H9 (cell line): Measurements from ENCODE around the gene SHISA7. TPM values are rescaled to one million over a fixed set of nuclear protein-coding genes. Genes with fewer than 3 reads are reported as not detected.

ENCODE experiments used
- DNase-seq: peaks from one replicate; pipeline ENCODE4 v3.0.0-alpha.2; 2017
- H2AFZ ChIP-seq: one replicate; pipeline ENCODE4 v1.6.1; 2013; ENCODE audit warnings: mild to moderate bottlenecking, low read length, control low read depth, moderate library complexity
- H2AK5ac ChIP-seq: 2 replicates; pipeline ENCODE4 v1.6.1; 2013; ENCODE audit warnings: low read length, control low read depth, mixed read lengths; ENCODE audit not compliant: insufficient read length
- H2BK120ac ChIP-seq: one replicate; pipeline ENCODE4 v1.6.1; 2013; ENCODE audit warnings: low read depth, mild to moderate bottlenecking, low read length, control low read depth, inconsistent platforms; ENCODE audit not compliant: poor library complexity, severe bottlenecking
- H2BK12ac ChIP-seq: 2 replicates; pipeline ENCODE4 v1.6.1; 2013; ENCODE audit warnings: low read length, control low read depth, mixed read lengths, low read depth; ENCODE audit not compliant: insufficient read length
- H2BK15ac ChIP-seq: 2 replicates; pipeline ENCODE4 v1.6.1; 2013; ENCODE audit warnings: low read depth, low read length, control low read depth
- H2BK20ac ChIP-seq: one replicate; pipeline ENCODE4 v1.6.1; 2013; ENCODE audit warnings: low read depth, mild to moderate bottlenecking, low read length, control low read depth, inconsistent platforms; ENCODE audit not compliant: poor library complexity, severe bottlenecking
- H2BK5ac ChIP-seq: 2 replicates; pipeline ENCODE4 v1.6.1; 2013; ENCODE audit warnings: low read length, control low read depth, mixed read lengths; ENCODE audit not compliant: insufficient read length
- H3K14ac ChIP-seq: 2 replicates; pipeline ENCODE4 v1.6.1; 2013; ENCODE audit warnings: low read length, control low read depth; ENCODE audit not compliant: insufficient read depth
- H3K18ac ChIP-seq: 2 replicates; pipeline ENCODE4 v1.6.1; 2013; ENCODE audit warnings: low read depth, mild to moderate bottlenecking, mixed read lengths, low read length, control low read depth; ENCODE audit not compliant: insufficient read length
- H3K23ac ChIP-seq: 2 replicates; pipeline ENCODE4 v1.6.1; 2013; ENCODE audit warnings: low read length, control low read depth, mixed read lengths, low read depth; ENCODE audit not compliant: insufficient read length
- H3K23me2 ChIP-seq: 2 replicates; pipeline ENCODE4 v1.6.1; 2013; ENCODE audit warnings: low read depth, mild to moderate bottlenecking, mixed read lengths, low read length, control low read depth; ENCODE audit not compliant: insufficient read length, poor library complexity, severe bottlenecking
- H3K27ac ChIP-seq: 2 replicates; pipeline ENCODE4 v1.5.1; 2013; ENCODE audit warnings: low read length, control low read depth, mixed read lengths, low read depth; ENCODE audit not compliant: insufficient read length
- H3K27me3 ChIP-seq: 2 replicates; pipeline ENCODE4 v1.6.1; 2013; ENCODE audit warnings: low read length, control low read depth, inconsistent platforms; ENCODE audit not compliant: insufficient read depth
- H3K4ac ChIP-seq: 2 replicates; pipeline ENCODE4 v1.6.1; 2013; ENCODE audit warnings: low read depth, mild to moderate bottlenecking, control low read depth, inconsistent platforms, low read length, moderate library complexity
- H3K4me1 ChIP-seq: 2 replicates; pipeline ENCODE4 v1.6.1; 2013; ENCODE audit warnings: low read length, control low read depth, inconsistent platforms; ENCODE audit not compliant: insufficient read depth
- H3K4me2 ChIP-seq: 2 replicates; pipeline ENCODE4 v1.6.1; 2013; ENCODE audit warnings: low read length, control low read depth, mixed read lengths; ENCODE audit not compliant: insufficient read length, insufficient read depth
- H3K56ac ChIP-seq: 2 replicates; pipeline ENCODE4 v1.6.1; 2013; ENCODE audit warnings: low read depth, mild to moderate bottlenecking, mixed read lengths, low read length, control low read depth; ENCODE audit not compliant: insufficient read length
- H3K79me1 ChIP-seq: 2 replicates; pipeline ENCODE4 v1.6.1; 2013; ENCODE audit warnings: low read depth, mild to moderate bottlenecking, moderate library complexity, low read length, control low read depth, inconsistent platforms; ENCODE audit not compliant: insufficient read depth, poor library complexity, severe bottlenecking
- H3K79me2 ChIP-seq: 2 replicates; pipeline ENCODE4 v1.6.1; 2013; ENCODE audit warnings: low read length, control low read depth, inconsistent platforms; ENCODE audit not compliant: insufficient read depth
- H3K9ac ChIP-seq: 2 replicates; pipeline ENCODE4 v1.6.1; 2013; ENCODE audit warnings: low read length, control low read depth, mixed read lengths; ENCODE audit not compliant: insufficient read length; ENCODE audit errors: extremely low read depth
- H3K9me3 ChIP-seq: one replicate; pipeline ENCODE4 v1.6.1; 2013; ENCODE audit warnings: low read depth, low read length, inconsistent platforms; ENCODE audit not compliant: control insufficient read depth
- H3T11ph ChIP-seq: one replicate; pipeline ENCODE4 v1.6.1; 2013; ENCODE audit warnings: mild to moderate bottlenecking, low read length, control low read depth, inconsistent platforms
- H4K20me1 ChIP-seq: one replicate; pipeline ENCODE4 v1.6.1; 2013; ENCODE audit not compliant: control insufficient read depth, insufficient read length, insufficient read depth
- H4K5ac ChIP-seq: 2 replicates; pipeline ENCODE4 v1.6.1; 2013; ENCODE audit warnings: low read depth, mild to moderate bottlenecking, mixed read lengths, low read length, control low read depth; ENCODE audit not compliant: insufficient read length
- H4K8ac ChIP-seq: replicated peaks from 2 replicates; pipeline ENCODE4 v1.6.1; 2013; ENCODE audit warnings: low read length, control low read depth, mixed read lengths, low read depth; ENCODE audit not compliant: insufficient read length
- H4K91ac ChIP-seq: 2 replicates; pipeline ENCODE4 v1.6.1; 2013; ENCODE audit warnings: low read depth, mild to moderate bottlenecking, moderate library complexity, mixed read lengths, low read length, control low read depth; ENCODE audit not compliant: insufficient read length
- H3K27ac Mint-ChIP-seq, 3 experiments: 2 replicates in 2 of 3; 3 replicates in 1 of 3; pipeline ENCODE4 v1.8.0; 2020 to 2021; ENCODE audit warnings: mixed read lengths in 3 of 3, mild to moderate bottlenecking in 1 of 3, moderate library complexity in 1 of 3
- H3K27me3 Mint-ChIP-seq: 2 replicates; pipeline ENCODE4 v1.8.0; 2021; ENCODE audit warnings: low read depth, mild to moderate bottlenecking, moderate library complexity, mixed read lengths
- H3K36me3 Mint-ChIP-seq, 3 experiments: 2 replicates in 2 of 3; 3 replicates in 1 of 3; pipeline ENCODE4 v1.8.0; 2020 to 2021; ENCODE audit warnings: low read depth in 3 of 3, mixed read lengths in 3 of 3; ENCODE audit not compliant: insufficient read depth in 1 of 3
- H3K4me1 Mint-ChIP-seq, 2 experiments: 2 replicates each; pipeline ENCODE4 v1.8.0; 2020; ENCODE audit warnings: mixed read lengths in 2 of 2
- H3K4me3 Mint-ChIP-seq, 2 experiments: 2 replicates in 1 of 2; 3 replicates in 1 of 2; pipeline ENCODE4 v1.8.0; 2020 to 2021; ENCODE audit warnings: mild to moderate bottlenecking in 2 of 2, mixed read lengths in 2 of 2, moderate library complexity in 1 of 2
- H3K9me3 Mint-ChIP-seq, 2 experiments: 2 replicates in 1 of 2; 3 replicates in 1 of 2; pipeline ENCODE4 v1.8.0; 2020; ENCODE audit warnings: mild to moderate bottlenecking in 2 of 2, mixed read lengths in 2 of 2, moderate library complexity in 1 of 2
- WGBS: extraction: QIAGEN DNeasy Blood & Tissue Kit; methylation state at CpG from one replicate; pipeline ENCODE4 v1.1.7; 2013; ENCODE audit warnings: missing lambda C conversion rate, low lambda C conversion rate, mixed read lengths; ENCODE audit not compliant: insufficient read length; ENCODE audit errors: extremely low coverage; 5-methylcytosine and 5-hydroxymethylcytosine counted together
- total RNA-seq: library from RNA; stranded (reverse); gene quantifications from 2 replicates; pipeline ENCODE4 v1.2.1, GENCODE V29; 2021
- TF ChIP-seq, protein P1 (sequence below): fragments of 200-600 bp; sonication (generic); conservative IDR thresholded peaks from 3 replicates; pipeline ENCODE4 v1.8.0; 2021; ENCODE audit warnings: antibody characterized with exemption, mild to moderate bottlenecking

Gene SHISA7
- total RNA-seq, 1 experiment from 2014 or later: 0.31 TPM

DNA sequence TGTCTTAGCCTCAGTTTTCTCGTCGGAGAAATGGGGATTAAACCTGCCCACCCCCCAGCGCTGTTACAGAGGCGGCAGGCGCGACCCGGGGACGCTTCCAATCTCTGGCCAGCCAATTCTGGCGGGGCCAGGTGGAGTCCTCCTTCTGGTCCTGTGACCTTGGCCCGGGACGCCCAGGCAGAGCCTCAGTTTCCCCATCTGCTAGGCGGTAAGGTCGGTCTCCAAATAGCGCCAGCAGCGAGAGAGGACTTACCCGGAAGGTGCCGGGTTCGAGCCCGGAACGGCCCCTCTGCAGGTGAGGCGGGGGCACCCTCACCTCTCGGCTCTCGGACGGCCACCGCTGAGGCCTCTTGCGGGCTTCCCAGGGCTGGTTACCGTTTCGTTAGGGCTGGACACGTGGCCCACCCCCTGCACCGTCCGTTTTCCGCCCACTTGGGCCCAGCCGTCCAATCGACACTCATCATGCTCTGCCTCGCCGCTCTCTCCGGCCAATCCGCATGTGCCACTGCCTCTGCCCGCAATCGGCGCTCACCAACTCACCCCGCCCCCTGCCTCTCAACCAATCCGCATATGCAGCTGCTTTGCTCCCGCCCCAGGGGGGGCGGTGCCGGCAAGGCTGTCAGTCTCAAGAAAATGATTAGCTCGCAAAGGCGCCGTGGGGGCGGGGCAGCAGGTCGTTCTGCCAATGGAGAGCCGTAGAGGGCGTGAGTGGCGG, 18.3 kb upstream of the SHISA7 start, which contains the start of gene ISOC2:
TSS of gene ISOC2 (minus strand) at position 384 of the 715 bp plus-strand sequence. CDS start 5,156 bp downstream, outside the sequence.
- 0 out of 2 replicates have a peak, but pooled peaks cover 4% of the 10 kb centered on the region for H3K79me2 ChIP-seq
- H3K9ac ChIP-seq: no peak within 1 kb of the TSS
- no peak within 1 kb of the TSS for H2BK5ac ChIP-seq
- H2BK12ac ChIP-seq: no peak within 1 kb of the TSS
- no peak within 1 kb of the TSS for H2BK15ac ChIP-seq
- TF ChIP-seq, protein P1, sequence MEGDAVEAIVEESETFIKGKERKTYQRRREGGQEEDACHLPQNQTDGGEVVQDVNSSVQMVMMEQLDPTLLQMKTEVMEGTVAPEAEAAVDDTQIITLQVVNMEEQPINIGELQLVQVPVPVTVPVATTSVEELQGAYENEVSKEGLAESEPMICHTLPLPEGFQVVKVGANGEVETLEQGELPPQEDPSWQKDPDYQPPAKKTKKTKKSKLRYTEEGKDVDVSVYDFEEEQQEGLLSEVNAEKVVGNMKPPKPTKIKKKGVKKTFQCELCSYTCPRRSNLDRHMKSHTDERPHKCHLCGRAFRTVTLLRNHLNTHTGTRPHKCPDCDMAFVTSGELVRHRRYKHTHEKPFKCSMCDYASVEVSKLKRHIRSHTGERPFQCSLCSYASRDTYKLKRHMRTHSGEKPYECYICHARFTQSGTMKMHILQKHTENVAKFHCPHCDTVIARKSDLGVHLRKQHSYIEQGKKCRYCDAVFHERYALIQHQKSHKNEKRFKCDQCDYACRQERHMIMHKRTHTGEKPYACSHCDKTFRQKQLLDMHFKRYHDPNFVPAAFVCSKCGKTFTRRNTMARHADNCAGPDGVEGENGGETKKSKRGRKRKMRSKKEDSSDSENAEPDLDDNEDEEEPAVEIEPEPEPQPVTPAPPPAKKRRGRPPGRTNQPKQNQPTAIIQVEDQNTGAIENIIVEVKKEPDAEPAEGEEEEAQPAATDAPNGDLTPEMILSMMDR: no peak
- no peak within 1 kb of the TSS for H3K56ac ChIP-seq
- H4K20me1 ChIP-seq: no peaks in the 10 kb centered on the region
- no peak within 1 kb of the TSS for H2AFZ ChIP-seq
- peaks cover 5% of the 10 kb centered on the region; the same call in 1 of the 2 replicates for H3K4me1 ChIP-seq
- H3K4me2 ChIP-seq: peak within 1 kb of the TSS; percentile 49
- peak; percentile 100 for DNase-seq
- no peak within 1 kb of the TSS for H4K5ac ChIP-seq
- no peak within 1 kb of the TSS for H2BK120ac ChIP-seq
- H3K23ac ChIP-seq: no peak within 1 kb of the TSS
- no peak within 1 kb of the TSS; the same call in 1 of the 2 replicates for H3K4ac ChIP-seq
- no peaks in the 10 kb centered on the region for H3K27me3 ChIP-seq
- no peak within 1 kb of the TSS for H3T11ph ChIP-seq
- H3K18ac ChIP-seq: peak within 1 kb of the TSS; percentile 67
- H3K23me2 ChIP-seq: peaks cover 5% of the 10 kb centered on the region
- no peak within 1 kb of the TSS for H3K27ac ChIP-seq
- H4K91ac ChIP-seq: no peak within 1 kb of the TSS
- Mint-ChIP-seq H3K4me1 (peaks cover 19 to 34% of the 10 kb centered on the region in 2 experiments), H3K27me3 (peaks cover 12% of the 10 kb centered on the region), H3K27ac (peak within 1 kb of the TSS; percentile 83 to 92 (median 89)), H3K9me3 (0 out of 5 replicates have a peak, but pooled peaks cover 0 to 3% of the 10 kb centered on the region in 2 experiments), H3K4me3 (peak within 1 kb of the TSS; percentile 84 to 90), H3K36me3 (peaks cover 3 to 7% (median 5%) of the 10 kb centered on the region in 3 experiments; a peak in 6 of 7 replicates)
- H4K8ac ChIP-seq: no peak within 1 kb of the TSS
- H3K9me3 ChIP-seq: no peaks in the 10 kb centered on the region
- no CpG with 5 or more reads among the region's 54 CpGs for WGBS
- H2BK20ac ChIP-seq: no peak within 1 kb of the TSS
- H3K14ac ChIP-seq: peak within 1 kb of the TSS; percentile 53; the same call in 1 of the 2 replicates
- no peaks in the 10 kb centered on the region for H3K79me1 ChIP-seq
- H2AK5ac ChIP-seq: no peak within 1 kb of the TSS
